Prostate gland (tissue), 2 donors: ENCODE data around the gene PROCR.
"Not testable (repeated sequence)": the region's sequence is repeated elsewhere in the genome, so short reads cannot be mapped to it uniquely, and the experiment has no call there.

Source experiments
- CTCF ChIP-seq, 4 experiments: fragments of 200-600 bp in 2 of 4; fragments of 450-650 bp in 2 of 4; sonication (generic) in 2 of 4; IDR thresholded peaks; 1 replicate in 3 of 4; 2 replicates in 1 of 4; pipeline ENCODE4 v1.5.1; 2016 to 2019; ENCODE audit warnings: antibody characterized with exemption in 4 of 4, mild to moderate bottlenecking in 2 of 4, moderate library complexity in 2 of 4
- POLR2A ChIP-seq: fragments of 450-650 bp; IDR thresholded peaks from one replicate; pipeline ENCODE4 v1.6.1; 2016; ENCODE audit warnings: antibody characterized with exemption, mild to moderate bottlenecking
- POLR2AphosphoS5 ChIP-seq: sonication (generic); formaldehyde crosslinking; IDR thresholded peaks from one replicate; pipeline ENCODE4 v1.6.1; 2017; ENCODE audit warnings: antibody characterized with exemption

- not testable (repeated sequence) for TF ChIP-seq POLR2A; CTCF (IDR thresholded peaks at IDR 0.05); POLR2AphosphoS5
These were observed 29.6 kb downstream of the PROCR start for GRCh38 chr20:35201467-35201866.
